Measurements from ENCODE around the gene PCSK6. TPM values are rescaled to one million over a fixed set of nuclear protein-coding genes. Genes with fewer than 3 reads are reported as not detected.
"Not testable (repeated sequence)": the region's sequence is repeated elsewhere in the genome, so short reads cannot be mapped to it uniquely, and the experiment has no call there.

Gene PCSK6
- total RNA-seq, 2 experiments from 2014 or later: 2.7 to 3.0 TPM

- Mint-ChIP-seq H3K4me3 (no peak overlapping the region), H3K36me3 (ENCODE audit: low read depth) (no peaks in the 10 kb centered on the region), H3K9me3 (no peaks in the 10 kb centered on the region), H3K27me3 (peaks cover 6% of the 10 kb centered on the region), H3K4me1 (ENCODE audit: low read depth) (peaks cover 8% of the 10 kb centered on the region), H3K27ac (no peak overlapping the region)
- no peak for DNase-seq
- ChIA-PET CTCF (interaction anchor here (1.6 kb wide), 1 partner anchor 94 kb away, joined by 3 read pairs; no protein-coding TSS in a partner anchor), POLR2A (no interaction called here)
- intact Hi-C loops (cut with micrococcal nuclease): loop anchor here (10.0 kb wide), 1 partner anchor 57 kb away; no protein-coding TSS in a partner anchor
- ATAC-seq: no peak
- TF ChIP-seq CTCF (IDR thresholded peaks at IDR 0.05): no peak
These were observed 81.3 kb downstream of the PCSK6 start for GRCh38 chr15:101407966-101408775.

GRCh38 chr15:101407439-101407838, 82.1 kb downstream of the PCSK6 start:
- ATAC-seq (peak; percentile 98), DNase-seq (peak; percentile 63)
- intact Hi-C loops (cut with micrococcal nuclease): loop anchor here (10.0 kb wide), 1 partner anchor 57 kb away; no protein-coding TSS in a partner anchor
- CTCF ChIA-PET: interaction anchor here (1.6 kb wide), 1 partner anchor 95 kb away, joined by 3 read pairs; no protein-coding TSS in a partner anchor
- H3K4me3 Mint-ChIP-seq: no peak overlapping the region
- no peak overlapping the region for H3K27ac Mint-ChIP-seq
- H3K36me3 Mint-ChIP-seq (ENCODE audit: low read depth): no peaks in the 10 kb centered on the region
- H3K4me1 Mint-ChIP-seq (ENCODE audit: low read depth): peaks cover 8% of the 10 kb centered on the region
- H3K27me3 Mint-ChIP-seq: peaks cover 6% of the 10 kb centered on the region
- POLR2A ChIA-PET: no interaction called here
- H3K9me3 Mint-ChIP-seq: no peaks in the 10 kb centered on the region
- no peak for TF ChIP-seq CTCF (IDR thresholded peaks at IDR 0.05)

GRCh38 chr15:101406526-101407195, 82.8 kb downstream of the PCSK6 start:
- H3K4me3 Mint-ChIP-seq: no peak overlapping the region
- H3K27ac Mint-ChIP-seq: no peak overlapping the region
- no peak for DNase-seq
- H3K27me3 Mint-ChIP-seq: peaks cover 6% of the 10 kb centered on the region
- H3K4me1 Mint-ChIP-seq (ENCODE audit: low read depth): peaks cover 8% of the 10 kb centered on the region
- no peaks in the 10 kb centered on the region for H3K9me3 Mint-ChIP-seq
- H3K36me3 Mint-ChIP-seq (ENCODE audit: low read depth): no peaks in the 10 kb centered on the region
- ChIA-PET POLR2A (no interaction called here), CTCF (interaction anchor here (1.6 kb wide), 1 partner anchor 95 kb away, joined by 3 read pairs; no protein-coding TSS in a partner anchor)
- ATAC-seq: no peak
- intact Hi-C loops (cut with micrococcal nuclease): loop anchor here (10.0 kb wide), 1 partner anchor 58 kb away; no protein-coding TSS in a partner anchor
- TF ChIP-seq CTCF (IDR thresholded peaks at IDR 0.05): no peak

- peaks cover 6% of the 10 kb centered on the region for H3K27me3 Mint-ChIP-seq
- no peak for DNase-seq
- ChIA-PET CTCF (no interaction called here), POLR2A (no interaction called here)
- no peak overlapping the region for H3K4me3 Mint-ChIP-seq
- no peaks in the 10 kb centered on the region for H3K9me3 Mint-ChIP-seq
- no peak for TF ChIP-seq CTCF (IDR thresholded peaks at IDR 0.05)
- no peak overlapping the region for H3K27ac Mint-ChIP-seq
- intact Hi-C loops (cut with micrococcal nuclease): loop anchor here (10.0 kb wide), 1 partner anchor 59 kb away; no protein-coding TSS in a partner anchor
- H3K36me3 Mint-ChIP-seq (ENCODE audit: low read depth): no peaks in the 10 kb centered on the region
- ATAC-seq: no peak
- H3K4me1 Mint-ChIP-seq (ENCODE audit: low read depth): peaks cover 8% of the 10 kb centered on the region
These were observed 83.5 kb downstream of the PCSK6 start for GRCh38 chr15:101406036-101406435.

- no peak overlapping the region for H3K4me3 Mint-ChIP-seq
- H3K27me3 Mint-ChIP-seq: peaks cover 3% of the 10 kb centered on the region
- intact Hi-C loops (cut with micrococcal nuclease): loop anchor here (10.0 kb wide), 1 partner anchor 61 kb away; no protein-coding TSS in a partner anchor
- DNase-seq (no peak), ATAC-seq (no peak)
- POLR2A ChIA-PET: no interaction called here
- H3K36me3 Mint-ChIP-seq (ENCODE audit: low read depth): no peaks in the 10 kb centered on the region
- no peak overlapping the region for H3K27ac Mint-ChIP-seq
- H3K4me1 Mint-ChIP-seq (ENCODE audit: low read depth): peaks cover 8% of the 10 kb centered on the region
- CTCF ChIA-PET: no interaction called here
- H3K9me3 Mint-ChIP-seq: no peaks in the 10 kb centered on the region
- no peak for TF ChIP-seq CTCF (IDR thresholded peaks at IDR 0.05)
These were observed 85.3 kb downstream of the PCSK6 start for GRCh38 chr15:101404245-101404644.

- H3K36me3 Mint-ChIP-seq (ENCODE audit: low read depth); H3K27ac Mint-ChIP-seq; ATAC-seq; H3K9me3 Mint-ChIP-seq; CTCF ChIA-PET; DNase-seq; H3K4me3 Mint-ChIP-seq; H3K27me3 Mint-ChIP-seq; POLR2A ChIA-PET: not testable (repeated sequence)
- intact Hi-C loops (cut with micrococcal nuclease): loop anchor here (10.0 kb wide), 1 partner anchor 62 kb away; no protein-coding TSS in a partner anchor
- peaks cover 12% of the 10 kb centered on the region for H3K4me1 Mint-ChIP-seq (ENCODE audit: low read depth)
These were observed 86.6 kb downstream of the PCSK6 start for GRCh38 chr15:101402883-101403282.
